Spinal cord (tissue), 10 donors: ENCODE results near the gene PAX5. TPM values are rescaled to one million over a fixed set of nuclear protein-coding genes. Genes with fewer than 3 reads are reported as not detected.
A peak's percentile ranks its signal among the peaks of the same experiment; 100 is the strongest.

Experiments used
- DNase-seq, 6 donors: peaks; one replicate each; pipeline versions ENCODE4 v3.0.0 to v3.0.0-alpha.2; 2013 to 2015; ENCODE audit warnings: low spot score in 6 of 6, low read depth in 4 of 6
- H3K27ac ChIP-seq: one replicate; pipeline ENCODE4 v1.5.1; 2013; ENCODE audit warnings: low read depth, low read length, control low read depth
- H3K27me3 ChIP-seq: one replicate; pipeline ENCODE4 v1.6.1; 2013; ENCODE audit warnings: low read length; ENCODE audit not compliant: control insufficient read depth, insufficient read depth
- H3K36me3 ChIP-seq: one replicate; pipeline ENCODE4 v1.6.1; 2013; ENCODE audit warnings: low read length; ENCODE audit not compliant: control insufficient read depth, insufficient read depth
- H3K4me1 ChIP-seq: one replicate; pipeline ENCODE4 v1.6.1; 2013; ENCODE audit warnings: low read length; ENCODE audit not compliant: control insufficient read depth, insufficient read depth
- H3K4me3 ChIP-seq: one replicate; pipeline ENCODE4 v1.5.1; 2013; ENCODE audit warnings: low read depth, low read length, control low read depth
- H3K9me3 ChIP-seq: one replicate; pipeline ENCODE4 v1.6.1; 2013; ENCODE audit warnings: low read length; ENCODE audit not compliant: control insufficient read depth, insufficient read depth
- WGBS: methylation state at CpG from one replicate; pipeline ENCODE4 v1.1.5; 2013; ENCODE audit warnings: missing lambda C conversion rate; ENCODE audit not compliant: insufficient coverage; 5-methylcytosine and 5-hydroxymethylcytosine counted together
- polyA plus RNA-seq, 2 donors: library from polyadenylated mRNA; unstranded; fragments of 120-200 nt; gene quantifications; one replicate each; pipeline ENCODE4 v1.2.1, GENCODE V29; 2013; ENCODE audit not compliant: insufficient read length in 2 of 2
- total RNA-seq, 2 donors: library from RNA; depleted of rRNA in 1 of 2; stranded (reverse); fragments of 120-200 nt in 1 of 2; fragments of >200 nt in 1 of 2; gene quantifications; one replicate each; pipeline versions ENCODE4 v1.2.3 to v1.2.4, GENCODE V29; 2013 to 2014
- donor health status: healthy.

The PAX5 gene
- total and polyA plus RNA-seq, 4 donors = 0.89 to 2.6 (median 1.1) TPM

DNA sequence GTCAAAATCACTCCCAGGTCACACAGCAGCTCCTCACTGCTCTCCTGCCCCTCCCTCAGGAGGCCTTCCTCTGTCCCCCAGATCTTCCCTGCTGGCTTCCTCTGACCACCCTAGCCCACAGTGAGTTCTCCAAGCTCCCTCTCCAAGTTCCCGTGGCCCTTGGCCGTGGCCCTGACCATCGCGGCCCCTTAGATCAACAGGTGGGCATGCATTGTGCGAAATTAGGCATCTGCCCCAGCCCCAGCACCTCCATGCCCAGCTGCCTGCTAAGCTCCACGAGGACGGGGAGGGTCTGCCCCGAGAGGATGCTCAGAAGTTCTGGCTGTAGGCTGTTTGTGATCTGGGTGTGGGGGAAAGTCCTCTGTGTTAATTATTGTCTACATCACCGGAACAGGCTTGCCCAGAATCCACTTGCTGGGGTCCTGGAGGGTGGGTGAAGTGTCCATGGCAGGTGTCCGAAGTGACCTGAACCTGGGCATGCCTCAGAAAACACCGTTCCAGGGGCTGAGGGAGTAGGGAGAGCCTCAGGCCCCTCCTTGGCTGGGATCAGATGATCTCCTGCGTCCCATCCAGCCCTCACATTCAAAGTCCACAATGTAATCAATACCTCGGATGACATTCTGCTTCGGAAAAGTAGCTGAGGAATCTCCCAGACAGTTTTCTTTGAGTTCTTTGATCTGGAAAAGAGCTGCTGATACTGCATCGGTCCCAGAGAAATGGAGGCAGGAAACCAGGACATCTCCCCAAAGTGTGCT, 194.8 kb downstream of the PAX5 start:
- Histone ChIP-seq H3K9me3 (no peaks in the 10 kb centered on the region), H3K27ac (no peak overlapping the region), H3K4me1 (peaks cover 20% of the 10 kb centered on the region), H3K36me3 (no peaks in the 10 kb centered on the region), H3K27me3 (no peaks in the 10 kb centered on the region), H3K4me3 (no peak overlapping the region)
- WGBS = 92% methylated on average over 9 of the region's 15 CpGs
- DNase-seq = no peak

DNA sequence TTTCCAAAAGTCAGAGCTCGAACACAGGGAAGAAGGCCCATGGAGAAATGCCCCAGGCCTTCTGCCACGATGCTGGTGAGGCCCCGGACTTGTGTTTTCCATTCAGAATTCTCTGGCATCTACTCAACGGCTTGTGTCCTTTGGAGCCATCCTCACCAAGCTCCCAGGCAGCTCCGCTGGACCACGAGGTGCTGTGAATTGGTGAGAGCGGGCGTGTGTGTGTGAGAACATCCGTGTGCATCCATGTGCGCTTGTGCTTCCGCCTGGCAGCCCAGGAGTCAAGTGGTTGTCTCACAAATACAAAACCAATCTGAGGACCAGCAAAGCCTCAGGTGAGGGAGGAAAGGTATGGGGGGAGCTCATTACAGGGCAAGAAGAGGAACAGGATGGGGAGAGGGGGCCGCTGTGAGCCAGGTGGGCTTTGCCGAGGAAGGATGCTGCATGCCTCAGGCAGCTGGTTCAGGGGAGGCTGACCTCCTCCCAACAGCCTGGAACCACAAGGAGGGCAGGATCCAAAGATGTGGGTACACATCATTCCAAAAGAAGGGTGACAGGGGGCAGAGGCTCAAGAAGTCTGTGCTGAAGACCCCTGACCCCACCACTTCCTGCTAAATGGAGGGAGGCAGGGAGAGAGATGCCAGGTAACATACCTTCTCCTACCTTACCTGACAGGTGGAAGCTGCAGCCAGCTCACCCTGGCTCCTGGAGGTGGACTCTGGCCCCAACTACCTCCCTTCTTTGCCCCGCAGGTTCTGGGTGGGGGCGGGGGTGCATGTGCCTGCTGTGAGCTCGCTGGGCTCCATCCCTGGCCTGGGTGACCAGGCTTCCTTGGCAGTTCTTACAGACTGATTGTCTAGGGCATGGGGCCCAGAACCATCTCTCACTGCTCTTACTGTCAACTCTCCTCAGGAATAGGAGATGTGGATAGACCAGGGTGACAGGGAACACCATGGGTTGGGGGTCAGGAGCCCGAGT, 196.3 kb downstream of the PAX5 start:
- H3K27me3 ChIP-seq = no peaks in the 10 kb centered on the region
- no peaks in the 10 kb centered on the region for H3K36me3 ChIP-seq
- H3K4me1 ChIP-seq = peaks cover 22% of the 10 kb centered on the region
- no peak overlapping the region for H3K27ac ChIP-seq
- H3K4me3 ChIP-seq = no peak overlapping the region
- no peak for DNase-seq
- WGBS = 70% methylated on average over 8 of the region's 17 CpGs
- H3K9me3 ChIP-seq = no peaks in the 10 kb centered on the region

- no peaks in the 10 kb centered on the region for H3K27me3 ChIP-seq
- H3K9me3 ChIP-seq = no peaks in the 10 kb centered on the region
- no peak for DNase-seq
- peaks cover 23% of the 10 kb centered on the region for H3K4me1 ChIP-seq
- no peaks in the 10 kb centered on the region for H3K36me3 ChIP-seq
- H3K4me3 ChIP-seq = no peak overlapping the region
- WGBS = 96% methylated on average over 6 of the region's 7 CpGs
- no peak overlapping the region for H3K27ac ChIP-seq
Measured at GRCh38 chr9:36836486-36836885, 197.6 kb downstream of the PAX5 start.

DNA sequence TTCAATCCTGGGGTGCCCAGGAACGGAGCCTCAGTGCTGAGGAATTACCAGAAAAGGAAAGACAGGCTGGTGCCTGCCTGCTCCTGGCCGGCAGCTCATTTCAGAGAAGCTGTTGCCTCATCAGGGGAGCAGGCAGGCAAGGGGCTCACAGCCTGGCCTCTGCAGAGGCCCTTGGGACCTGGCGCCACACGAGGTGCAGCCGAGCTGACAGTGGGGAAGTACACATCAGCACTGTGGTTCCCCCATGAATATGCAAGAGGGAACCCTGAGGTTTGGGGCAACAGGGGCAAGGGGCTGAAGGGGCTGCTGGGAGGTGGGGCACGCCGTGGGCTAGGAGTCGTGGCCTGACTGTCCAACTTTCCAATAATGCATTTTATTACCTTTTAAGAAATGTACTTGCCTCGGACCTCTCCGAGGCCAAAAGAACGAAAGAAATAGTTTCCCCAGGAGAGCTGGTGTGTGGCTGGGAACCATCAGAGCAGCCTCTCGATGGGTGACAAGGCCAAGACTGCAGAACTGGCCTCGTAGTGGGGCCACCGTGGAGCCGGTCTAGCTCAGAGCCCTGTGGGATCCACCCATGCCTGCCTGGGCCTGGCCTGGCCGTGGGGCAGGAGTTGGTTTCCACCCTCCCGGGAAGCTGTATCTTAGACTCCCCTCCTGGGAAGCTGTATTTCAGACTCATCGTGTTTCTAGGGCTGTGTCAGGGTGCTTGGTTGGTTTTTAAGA, 198.6 kb downstream of the PAX5 start:
- 74% methylated on average over 13 of the region's 18 CpGs for whole genome bisulfite sequencing

GRCh38 chr9:36834736-36835135, 199.3 kb downstream of the PAX5 start:
- no peak overlapping the region for H3K27ac ChIP-seq
- no peaks in the 10 kb centered on the region for H3K9me3 ChIP-seq
- H3K4me1 ChIP-seq = peaks cover 23% of the 10 kb centered on the region
- no peak for DNase-seq
- 80% methylated on average over 3 of the region's 9 CpGs for WGBS
- no peaks in the 10 kb centered on the region for H3K36me3 ChIP-seq
- no peaks in the 10 kb centered on the region for H3K27me3 ChIP-seq
- no peak overlapping the region for H3K4me3 ChIP-seq

More for the DNA sequence above, 198.6 kb downstream of the PAX5 start:
- Histone ChIP-seq H3K4me3 (no peak overlapping the region), H3K27ac (no peak overlapping the region), H3K36me3 (no peaks in the 10 kb centered on the region), H3K9me3 (no peaks in the 10 kb centered on the region), H3K27me3 (no peaks in the 10 kb centered on the region), H3K4me1 (peaks cover 23% of the 10 kb centered on the region)
- DNase-seq = no peak

DNA sequence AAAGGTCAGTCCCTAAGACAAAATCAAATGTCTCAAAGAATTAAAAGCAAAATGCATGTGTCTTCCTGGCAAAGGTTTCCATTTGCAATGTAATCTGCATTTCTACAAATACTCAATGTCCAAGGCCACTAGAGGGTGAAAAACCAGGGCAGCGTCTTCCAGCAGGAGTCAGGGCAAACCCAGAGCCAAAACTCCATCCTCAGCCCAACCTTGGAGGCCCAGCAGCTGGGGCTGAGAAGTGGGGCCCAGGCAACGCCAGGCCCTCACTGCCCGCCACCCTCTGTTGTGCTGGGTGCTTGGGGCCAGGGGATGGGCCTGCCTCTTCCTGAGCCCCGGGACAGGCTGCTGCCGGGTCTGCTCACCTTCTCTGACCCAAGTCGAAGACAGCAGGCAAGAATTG, 200.1 kb downstream of the PAX5 start:
- H3K4me1 ChIP-seq = peaks cover 24% of the 10 kb centered on the region
- H3K27me3 ChIP-seq = no peaks in the 10 kb centered on the region
- peak in 1 of 6 donors; percentile 8 for DNase-seq
- H3K27ac ChIP-seq = no peak overlapping the region
- no peak overlapping the region for H3K4me3 ChIP-seq
- no peaks in the 10 kb centered on the region for H3K36me3 ChIP-seq
- WGBS = 69% methylated on average over 6 of the region's 6 CpGs
- H3K9me3 ChIP-seq = no peaks in the 10 kb centered on the region

- Histone ChIP-seq H3K36me3 (no peaks in the 10 kb centered on the region), H3K9me3 (no peaks in the 10 kb centered on the region), H3K27me3 (no peaks in the 10 kb centered on the region), H3K4me3 (no peak overlapping the region), H3K27ac (no peak overlapping the region), H3K4me1 (peaks cover 34% of the 10 kb centered on the region)
- DNase-seq = peak in 1 of 6 donors; percentile 48
- 75% methylated on average over 16 of the region's 16 CpGs for WGBS
Measured at GRCh38 chr9:36832164-36832795, 201.8 kb downstream of the PAX5 start.

- Histone ChIP-seq H3K4me1 (peaks cover 39% of the 10 kb centered on the region), H3K36me3 (no peaks in the 10 kb centered on the region), H3K27ac (no peak overlapping the region), H3K4me3 (no peak overlapping the region), H3K9me3 (no peaks in the 10 kb centered on the region), H3K27me3 (no peaks in the 10 kb centered on the region)
- DNase-seq = no peak
- 64% methylated on average over 6 of the region's 7 CpGs for WGBS
Measured at GRCh38 chr9:36831381-36832161, 202.5 kb downstream of the PAX5 start.
